22Rv1 (cell line): ENCODE results near the gene MIDN.

ENCODE experiments used
- CTCF ChIP-seq: fragments of 450-650 bp; IDR thresholded peaks from 2 replicates; pipeline ENCODE4 v1.5.1; 2017; ENCODE audit warnings: mild to moderate bottlenecking
- ZFX ChIP-seq: fragments of 450-650 bp; IDR thresholded peaks from 2 replicates; pipeline ENCODE4 v1.6.1; 2017; ENCODE audit warnings: antibody characterized with exemption, borderline replicate concordance

- TF ChIP-seq CTCF (no peak), ZFX (no peak)
Measured at GRCh38 chr19:1290703-1291651, 42.6 kb downstream of the MIDN start.
